Activated CD8-positive, alpha-beta T cell treated with anti-CD3 and anti-CD28 coated beads for 36 hours (primary cell): ENCODE results near the gene FBXW11. TPM values are rescaled to one million over a fixed set of nuclear protein-coding genes. Genes with fewer than 3 reads are reported as not detected.

Experiments
- ATAC-seq: fragments of 200-7000 bp; cut with Tn5 transposase; one replicate; pipeline ENCODE4 v1.10.0; 2021; ENCODE audit warnings: mild to moderate bottlenecking, moderate library complexity
- CTCF ChIA-PET: fragments of 350-600 bp; sonication (Branson Sonifier 250); formaldehyde crosslinking; loops from one replicate; lab custom pipeline; 2021; ENCODE audit warnings: antibody characterized with exemption; lab: Charles Lee
- POLR2A ChIA-PET: fragments of 350-600 bp; sonication (Branson Sonifier 250); formaldehyde crosslinking; loops from one replicate; lab custom pipeline; 2021; ENCODE audit warnings: antibody characterized with exemption; lab: Charles Lee
- DNase-seq: peaks from one replicate; pipeline ENCODE4 v3.0.0-alpha.2; 2020
- H3K27ac Mint-ChIP-seq: one replicate; pipeline ENCODE4 v1.8.0; 2021; ENCODE audit warnings: mild to moderate bottlenecking, mixed read lengths
- H3K27me3 Mint-ChIP-seq: one replicate; pipeline ENCODE4 v1.8.0; 2021; ENCODE audit warnings: mixed read lengths
- H3K36me3 Mint-ChIP-seq: one replicate; pipeline ENCODE4 v1.8.0; 2021; ENCODE audit warnings: low read depth, mixed read lengths
- H3K4me1 Mint-ChIP-seq: one replicate; pipeline ENCODE4 v1.8.0; 2021; ENCODE audit warnings: low read depth, mixed read lengths
- H3K4me3 Mint-ChIP-seq: one replicate; pipeline ENCODE4 v1.8.0; 2021; ENCODE audit warnings: mild to moderate bottlenecking, moderate library complexity, mixed read lengths
- H3K9me3 Mint-ChIP-seq: one replicate; pipeline ENCODE4 v1.8.0; 2021; ENCODE audit warnings: mixed read lengths
- CTCF ChIP-seq: fragments of 200-600 bp; IDR thresholded peaks from one replicate; pipeline ENCODE4 v1.8.0; 2022; ENCODE audit warnings: antibody characterized with exemption, mild to moderate bottlenecking
- intact Hi-C: fragments of 100-400 bp; cut with micrococcal nuclease; formaldehyde crosslinking; loops from one replicate; pipeline ENCODE4 v1.10.0; 2022
- total RNA-seq, 2 experiments: library from RNA; stranded (reverse); gene quantifications; one replicate each; pipeline ENCODE4 v1.2.3, GENCODE V29; 2021

The FBXW11 gene
- total RNA-seq, 2 experiments from 2014 or later, result 49.3 to 52.6 TPM

- Mint-ChIP-seq H3K4me3 (no peak overlapping the region), H3K9me3 (no peaks in the 10 kb centered on the region), H3K27me3 (no peaks in the 10 kb centered on the region), H3K27ac (no peak overlapping the region), H3K4me1 (no peaks in the 10 kb centered on the region), H3K36me3 (no peaks in the 10 kb centered on the region)
- ATAC-seq, result no peak
- no peak for DNase-seq
- CTCF ChIA-PET, result no interaction called here
- no peak for TF ChIP-seq CTCF
- POLR2A ChIA-PET, result no interaction called here
- intact Hi-C loops, result no loop called here
Measured at GRCh38 chr5:171842777-171843328, 163.6 kb downstream of the FBXW11 start.

GRCh38 chr5:171841984-171842776, 164.3 kb downstream of the FBXW11 start:
- H3K4me1 Mint-ChIP-seq, result no peaks in the 10 kb centered on the region

GRCh38 chr5:171840711-171841522, 165.5 kb downstream of the FBXW11 start:
- no peak overlapping the region for H3K27ac Mint-ChIP-seq
- H3K9me3 Mint-ChIP-seq, result no peaks in the 10 kb centered on the region
- H3K36me3 Mint-ChIP-seq, result no peaks in the 10 kb centered on the region
- H3K4me3 Mint-ChIP-seq, result no peak overlapping the region
- no peak for TF ChIP-seq CTCF
- H3K4me1 Mint-ChIP-seq, result no peaks in the 10 kb centered on the region
- CTCF ChIA-PET, result interaction anchor here (0.7 to 1.0 kb wide), 2 partner anchors 18 to 1416 kb away, joined by 3 read pairs; no protein-coding TSS in a partner anchor
- intact Hi-C loops, result no loop called here
- POLR2A ChIA-PET, result no interaction called here
- ATAC-seq (no peak), DNase-seq (no peak)
- no peaks in the 10 kb centered on the region for H3K27me3 Mint-ChIP-seq

More at GRCh38 chr5:171841984-171842776, 164.3 kb downstream of the FBXW11 start:
- Mint-ChIP-seq H3K9me3 (no peaks in the 10 kb centered on the region), H3K36me3 (no peaks in the 10 kb centered on the region), H3K27ac (no peak overlapping the region), H3K27me3 (no peaks in the 10 kb centered on the region), H3K4me3 (no peak overlapping the region)
- POLR2A ChIA-PET, result no interaction called here
- no peak for DNase-seq
- ATAC-seq, result no peak
- intact Hi-C loops, result no loop called here
- CTCF ChIA-PET, result no interaction called here
- no peak for TF ChIP-seq CTCF

- H3K9me3 Mint-ChIP-seq, result no peaks in the 10 kb centered on the region
- DNase-seq (peak; percentile 13), ATAC-seq (peak; percentile 58)
- no peak for TF ChIP-seq CTCF
- POLR2A ChIA-PET, result no interaction called here
- H3K4me3 Mint-ChIP-seq, result no peak overlapping the region
- H3K4me1 Mint-ChIP-seq, result no peaks in the 10 kb centered on the region
- CTCF ChIA-PET, result interaction anchor here (0.9 to 1.0 kb wide), 2 partner anchors 19 to 277 kb away, joined by 3 read pairs; no protein-coding TSS in a partner anchor
- no peaks in the 10 kb centered on the region for H3K27me3 Mint-ChIP-seq
- H3K36me3 Mint-ChIP-seq, result no peaks in the 10 kb centered on the region
- intact Hi-C loops, result no loop called here
- no peak overlapping the region for H3K27ac Mint-ChIP-seq
Measured at GRCh38 chr5:171840066-171840465, 166.4 kb downstream of the FBXW11 start.
